22Rv1 (cell line): ENCODE measurements around the gene ATP8B1.
A peak's percentile ranks its signal among the peaks of the same experiment; 100 is the strongest.

Experiments
- H3K27ac ChIP-seq: fragments of 450-650 bp; 2 replicates; pipeline ENCODE4 v1.5.1; 2017
- CTCF ChIP-seq: fragments of 450-650 bp; IDR thresholded peaks from 2 replicates; pipeline ENCODE4 v1.5.1; 2017; ENCODE audit warnings: mild to moderate bottlenecking
- ZFX ChIP-seq: fragments of 450-650 bp; IDR thresholded peaks from 2 replicates; pipeline ENCODE4 v1.6.1; 2017; ENCODE audit warnings: antibody characterized with exemption, borderline replicate concordance

Gene ATP8B1

GRCh38 chr18:57749604-57749970, 53.5 kb downstream of the ATP8B1 start:
- TF ChIP-seq CTCF (no peak), ZFX (no peak)
- peak overlapping the region; percentile 96 for H3K27ac ChIP-seq

- H3K27ac ChIP-seq: peak overlapping the region; percentile 96
- TF ChIP-seq ZFX (no peak), CTCF (no peak)
These were observed 54.1 kb downstream of the ATP8B1 start for GRCh38 chr18:57748770-57749603.

- TF ChIP-seq CTCF: no peak
- TF ChIP-seq ZFX: no peak
- H3K27ac ChIP-seq: peak overlapping the region; percentile 96
These were observed 55.1 kb downstream of the ATP8B1 start for GRCh38 chr18:57747809-57748680.

GRCh38 chr18:57744211-57744694, 58.9 kb downstream of the ATP8B1 start:
- TF ChIP-seq CTCF (no peak), ZFX (no peak)
- peak overlapping the region; percentile 96 for H3K27ac ChIP-seq

- no peak overlapping the region for H3K27ac ChIP-seq
These were observed 60.1 kb downstream of the ATP8B1 start for GRCh38 chr18:57743008-57743407.

GRCh38 chr18:57741273-57741672, 61.8 kb downstream of the ATP8B1 start:
- no peak overlapping the region for H3K27ac ChIP-seq
- no peak for TF ChIP-seq ZFX
- no peak for TF ChIP-seq CTCF

More at GRCh38 chr18:57743008-57743407, 60.1 kb downstream of the ATP8B1 start:
- TF ChIP-seq ZFX: no peak
- no peak for TF ChIP-seq CTCF
